ENCODE results near the gene ECHDC3.
"Not testable (repeated sequence)": the region's sequence is repeated elsewhere in the genome, so short reads cannot be mapped to it uniquely, and the experiment has no call there.

Gene ECHDC3

DNA sequence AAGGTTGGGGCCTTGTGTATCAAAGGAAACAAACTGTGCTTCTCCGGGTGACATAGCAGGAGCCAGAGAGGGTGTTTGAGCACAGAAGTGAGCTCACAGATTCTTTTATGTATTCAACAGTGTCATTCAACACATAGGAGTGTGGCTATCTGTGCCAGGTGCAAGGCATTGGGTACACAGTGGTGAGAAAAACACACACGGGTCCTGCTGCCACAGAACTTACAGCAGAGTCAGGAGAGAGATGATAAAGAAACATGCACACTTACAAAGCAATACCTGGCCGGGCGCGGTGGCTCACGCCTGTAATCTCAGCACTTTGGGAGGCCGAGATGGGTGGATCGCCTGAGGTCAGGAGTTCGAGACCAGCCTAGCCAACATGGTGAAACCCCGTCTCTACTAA lies 16.3 kb upstream of the ECHDC3 start:
- TF ChIP-seq POLR2A (IDR thresholded peaks at IDR 0.05; ENCODE audit: low read depth, low read length), result no peak
- FAIRE-seq (no peak), DNase-seq (ENCODE audit: insufficient read length, low spot score) (no peak)

DNA sequence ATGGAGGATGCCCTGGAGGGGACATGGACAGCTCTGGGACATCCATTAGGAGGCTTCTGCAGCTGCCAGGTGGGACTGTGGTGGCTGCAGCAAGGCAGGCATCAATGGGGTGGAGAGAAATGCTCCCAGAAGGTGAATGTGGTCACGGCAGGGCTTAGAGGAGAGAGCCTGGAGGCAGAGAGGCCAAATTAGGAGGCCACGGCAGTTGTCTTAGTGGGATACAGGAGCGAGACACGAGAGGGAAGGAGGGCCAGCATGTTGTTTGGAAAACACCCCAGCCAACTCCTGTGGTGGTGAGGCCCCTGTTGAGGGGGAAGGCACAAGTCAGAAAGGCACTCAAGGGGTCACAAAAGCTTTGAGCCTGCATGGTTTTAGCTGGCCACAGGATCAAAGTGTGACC lies 14.6 kb upstream of the ECHDC3 start:
- no peak for TF ChIP-seq POLR2A (IDR thresholded peaks at IDR 0.05; ENCODE audit: low read depth, low read length)
- no peak for FAIRE-seq
- DNase-seq (ENCODE audit: insufficient read length, low spot score), result no peak

DNA sequence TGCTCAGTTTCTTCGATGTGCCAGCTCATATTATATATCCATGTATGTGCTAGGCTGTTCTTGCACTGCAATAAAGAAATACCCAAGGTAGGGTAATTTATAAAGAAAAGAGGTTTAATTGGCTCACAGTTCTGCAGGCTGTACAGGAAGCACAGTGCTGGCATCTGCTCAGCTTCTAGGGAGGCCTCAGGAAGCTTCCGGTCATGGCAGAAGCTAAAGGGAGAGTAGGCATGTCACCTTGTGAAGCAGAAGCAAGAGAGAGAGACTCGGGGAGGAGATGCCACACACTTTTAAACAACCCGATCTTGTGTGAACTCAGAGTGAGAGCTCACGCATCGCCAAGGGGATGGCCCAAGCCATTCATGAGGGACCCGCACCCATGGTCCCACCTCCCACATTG lies 13.8 kb upstream of the ECHDC3 start:
- FAIRE-seq, result no peak
- TF ChIP-seq POLR2A (IDR thresholded peaks at IDR 0.05; ENCODE audit: low read depth, low read length), result no peak
- no peak for DNase-seq (ENCODE audit: insufficient read length, low spot score)

DNA sequence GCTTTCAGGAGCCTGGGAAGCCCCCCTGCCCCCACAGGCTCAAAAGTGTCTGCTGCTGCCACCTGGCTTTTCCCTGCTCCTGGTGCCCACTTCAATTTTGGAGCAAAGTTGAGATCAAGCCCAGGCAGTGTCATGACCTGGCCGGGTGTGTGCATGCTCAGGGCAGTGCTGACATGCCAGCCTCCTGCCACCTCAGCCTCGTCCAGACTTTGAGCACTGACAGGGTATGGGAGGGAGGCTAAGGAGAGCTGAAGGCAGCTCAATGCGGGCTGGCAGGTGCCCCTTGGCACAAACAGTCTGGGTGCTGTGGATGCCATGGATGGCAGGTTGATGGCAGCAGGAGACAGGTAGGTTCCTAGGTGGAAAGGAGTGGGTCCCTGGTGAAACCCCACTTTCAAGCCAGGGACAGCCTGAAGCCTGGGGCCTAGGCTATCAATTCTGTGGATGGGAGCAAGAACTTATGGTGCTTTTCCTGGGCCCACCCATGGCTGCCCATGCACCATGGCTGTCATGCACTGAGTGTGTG lies 12.3 kb upstream of the ECHDC3 start:
- no peak for TF ChIP-seq POLR2A (IDR thresholded peaks at IDR 0.05; ENCODE audit: low read depth, low read length)
- FAIRE-seq, result no peak
- DNase-seq (ENCODE audit: insufficient read length, low spot score), result no peak

DNA sequence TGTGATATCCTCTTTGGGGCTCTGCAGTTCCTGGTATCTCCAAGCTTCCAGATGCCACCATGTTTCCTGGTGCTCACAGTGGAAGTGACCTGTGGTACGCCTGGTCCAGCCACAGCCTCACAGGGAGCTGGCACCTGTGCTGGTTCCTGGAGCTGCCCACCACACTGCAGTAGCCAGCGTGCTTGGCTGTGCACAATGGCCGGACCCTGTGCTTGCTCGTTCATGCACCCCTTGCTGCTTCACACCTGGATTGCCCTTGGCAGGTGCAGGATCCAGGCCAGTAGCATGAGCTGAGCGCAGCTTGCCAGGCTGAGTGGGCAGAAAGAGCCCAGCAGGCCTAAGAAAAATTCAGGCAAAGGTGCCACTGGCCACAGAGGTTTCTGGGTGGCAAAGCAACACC lies 11.4 kb upstream of the ECHDC3 start:
- no peak for TF ChIP-seq POLR2A (IDR thresholded peaks at IDR 0.05; ENCODE audit: low read depth, low read length)
- DNase-seq (ENCODE audit: insufficient read length, low spot score) (no peak), FAIRE-seq (no peak)

DNA sequence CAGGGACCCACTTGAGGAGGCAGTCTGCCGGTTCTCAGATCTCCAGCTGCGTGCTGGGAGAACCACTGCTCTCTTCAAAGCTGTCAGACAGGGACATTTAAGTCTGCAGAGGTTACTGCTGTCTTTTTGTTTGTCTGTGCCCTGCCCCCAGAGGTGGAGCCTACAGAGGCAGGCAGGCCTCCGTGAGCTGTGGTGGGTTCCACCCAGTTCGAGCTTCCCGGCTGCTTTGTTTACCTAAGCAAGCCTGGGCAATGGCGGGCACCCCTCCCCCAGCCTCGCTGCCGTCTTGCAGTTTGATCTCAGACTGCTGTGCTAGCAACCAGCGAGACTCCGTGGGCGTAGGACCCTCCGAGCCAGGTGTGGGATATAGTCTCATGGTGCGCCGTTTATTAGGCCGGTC lies 5.4 kb upstream of the ECHDC3 start:
- not testable (repeated sequence) for FAIRE-seq; DNase-seq (ENCODE audit: insufficient read length, low spot score)

DNA sequence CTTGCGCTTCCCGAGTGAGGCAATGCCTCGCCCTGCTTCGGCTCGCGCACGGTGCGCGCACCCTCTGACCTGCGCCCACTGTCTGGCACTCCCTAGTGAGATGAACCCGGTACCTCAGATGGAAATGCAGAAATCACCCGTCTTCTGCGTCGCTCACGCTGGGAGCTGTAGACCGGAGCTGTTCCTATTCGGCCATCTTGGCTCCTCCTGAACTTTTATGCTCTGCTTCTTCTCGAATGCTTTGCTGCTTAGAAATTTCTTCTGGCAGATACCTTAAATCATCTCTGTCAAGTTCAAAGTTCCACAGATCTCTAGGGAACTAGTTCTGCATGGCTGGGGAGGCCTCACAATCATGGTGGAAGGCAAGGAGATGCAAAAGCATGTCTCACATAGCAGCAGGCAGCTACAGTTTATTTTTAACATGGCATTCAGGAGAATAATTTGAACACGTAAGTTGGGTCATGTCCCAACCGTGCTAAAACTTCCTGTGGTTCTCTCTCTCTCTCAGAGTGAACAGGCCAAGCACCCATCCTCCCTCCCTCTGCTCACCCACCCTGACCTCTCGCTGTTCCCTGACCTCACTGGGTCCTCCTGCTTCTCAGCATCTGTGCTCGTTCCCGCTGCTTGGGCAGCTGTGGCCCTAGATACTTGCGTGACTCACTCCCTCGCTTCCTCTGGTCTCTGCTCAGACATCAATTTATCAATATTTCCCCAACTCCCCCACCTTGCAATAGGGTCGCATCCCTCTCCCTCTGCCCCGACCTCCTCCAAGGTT lies 4.7 kb upstream of the ECHDC3 start:
- not testable (repeated sequence) for FAIRE-seq; DNase-seq (ENCODE audit: insufficient read length, low spot score)

DNA sequence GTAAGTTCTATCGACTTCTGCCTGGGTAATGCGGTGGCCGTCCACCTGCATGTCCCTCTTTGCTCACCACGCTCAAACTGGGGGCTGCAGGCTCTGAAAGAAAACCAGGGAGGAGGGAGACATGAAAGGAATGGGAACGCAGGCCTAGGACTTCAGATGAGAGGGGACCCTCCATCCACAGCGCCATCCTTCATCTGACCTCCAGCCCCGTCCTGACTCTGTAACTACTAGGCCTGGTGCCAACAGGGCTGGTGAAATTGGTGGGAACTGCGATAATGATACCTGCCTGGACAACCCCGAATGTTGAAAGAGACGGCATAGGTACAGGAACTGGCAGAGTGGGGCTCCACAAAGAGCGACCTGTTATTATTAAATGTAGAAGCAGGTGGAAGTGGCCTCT lies 1.3 kb upstream of the ECHDC3 start:
- TF ChIP-seq POLR2A (IDR thresholded peaks at IDR 0.05; ENCODE audit: low read depth, low read length), result no peak

DNA sequence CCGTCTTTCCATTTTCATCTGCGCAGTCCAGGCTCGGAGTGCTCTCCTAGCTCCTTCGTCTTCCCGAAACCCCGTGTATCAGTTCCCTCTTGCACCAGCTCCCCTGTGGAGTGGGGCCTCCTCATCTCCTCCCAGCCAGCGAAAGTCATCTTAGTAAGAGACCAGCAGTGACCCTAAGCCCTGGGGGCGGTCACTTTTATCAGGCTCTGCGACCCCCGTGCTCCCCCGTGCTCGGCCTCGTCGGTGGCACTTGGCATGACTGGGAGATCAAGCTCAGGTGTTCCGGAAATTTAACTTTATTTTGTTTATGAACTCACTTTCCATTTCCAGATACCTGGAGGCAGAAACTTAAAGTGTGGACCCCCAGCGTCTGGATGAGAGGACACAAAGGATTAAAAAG lies 574 bp upstream of the ECHDC3 start:
- FAIRE-seq, result no peak
- TF ChIP-seq POLR2A (IDR thresholded peaks at IDR 0.05; ENCODE audit: low read depth, low read length), result no peak
- DNase-seq (ENCODE audit: insufficient read length, low spot score), result no peak

More for the DNA sequence above, 1.3 kb upstream of the ECHDC3 start:
- DNase-seq (ENCODE audit: insufficient read length, low spot score) (no peak), FAIRE-seq (no peak)

DNA sequence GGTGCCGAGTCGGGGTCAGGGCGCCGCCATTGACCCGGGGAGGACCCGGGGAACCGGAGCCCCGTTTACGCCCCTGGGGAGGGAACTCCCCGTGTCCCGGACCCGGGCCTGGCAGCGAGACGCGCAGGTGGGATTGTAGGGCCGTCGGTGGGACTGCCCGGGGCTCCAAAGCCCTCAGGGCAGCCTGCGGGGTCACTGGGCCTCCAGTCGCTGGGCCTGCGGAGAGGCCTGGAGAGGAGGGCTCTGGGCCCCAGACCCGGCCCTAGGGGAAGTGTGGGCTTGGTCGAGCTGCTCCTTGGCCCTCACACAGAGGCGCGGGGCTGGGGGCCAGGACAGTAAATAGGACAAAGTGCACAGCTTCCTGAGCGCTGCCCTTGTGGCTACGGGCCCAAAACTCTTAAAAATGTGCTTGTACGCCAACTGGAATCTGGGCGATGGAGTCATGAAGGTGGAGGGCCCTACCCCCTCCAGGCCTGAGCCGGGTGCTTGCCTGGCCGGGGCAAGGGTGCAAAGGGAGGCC lies 657 bp downstream of the ECHDC3 start:
- no peak for FAIRE-seq
- no peak for TF ChIP-seq POLR2A (IDR thresholded peaks at IDR 0.05; ENCODE audit: low read depth, low read length)
- DNase-seq (ENCODE audit: insufficient read length, low spot score), result no peak

DNA sequence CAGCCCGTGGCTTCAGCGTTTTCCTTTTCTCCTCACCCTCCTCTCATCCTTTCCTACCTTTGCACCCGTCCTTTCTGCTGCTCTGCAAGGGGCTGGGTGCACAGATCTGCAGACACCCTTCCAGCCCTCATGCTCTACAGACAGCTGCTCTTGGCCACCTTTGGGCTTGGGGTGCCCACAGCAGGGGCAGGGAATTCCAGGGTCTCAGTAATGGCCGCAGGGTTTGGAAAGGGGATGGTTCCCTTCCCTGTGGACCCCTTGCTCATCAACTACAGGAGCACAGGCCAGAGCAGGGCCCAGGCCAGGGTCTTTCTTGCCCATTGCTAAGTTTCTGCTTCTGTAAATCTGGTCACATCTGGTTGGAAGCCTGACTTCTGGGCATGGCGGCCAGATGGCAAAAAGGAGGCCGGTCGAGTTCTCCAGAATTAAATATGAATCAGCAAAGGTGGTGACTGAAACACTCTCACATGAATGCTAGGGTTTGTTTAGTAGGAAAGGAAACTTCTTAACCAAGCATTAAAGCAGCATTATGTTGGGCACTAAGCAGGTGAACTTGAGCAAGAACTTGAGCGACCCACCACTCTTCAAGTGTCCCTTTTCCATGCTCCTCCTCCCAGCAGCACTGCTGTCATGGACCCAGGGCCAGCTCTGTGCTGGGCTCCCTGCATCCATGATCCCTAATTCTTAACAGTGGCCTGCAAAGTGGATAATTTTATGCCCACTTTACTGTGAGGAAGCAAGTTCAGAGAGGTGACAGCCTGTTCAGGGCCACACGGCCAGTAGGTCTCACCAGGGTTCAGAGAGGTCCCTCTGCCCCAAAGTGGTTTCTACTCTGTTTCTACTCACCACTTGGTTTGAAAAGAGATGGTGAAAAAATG lies 1.5 kb downstream of the ECHDC3 start:
- DNase-seq (ENCODE audit: insufficient read length, low spot score) (no peak), FAIRE-seq (no peak)
- TF ChIP-seq POLR2A (IDR thresholded peaks at IDR 0.05; ENCODE audit: low read depth, low read length), result no peak

DNA sequence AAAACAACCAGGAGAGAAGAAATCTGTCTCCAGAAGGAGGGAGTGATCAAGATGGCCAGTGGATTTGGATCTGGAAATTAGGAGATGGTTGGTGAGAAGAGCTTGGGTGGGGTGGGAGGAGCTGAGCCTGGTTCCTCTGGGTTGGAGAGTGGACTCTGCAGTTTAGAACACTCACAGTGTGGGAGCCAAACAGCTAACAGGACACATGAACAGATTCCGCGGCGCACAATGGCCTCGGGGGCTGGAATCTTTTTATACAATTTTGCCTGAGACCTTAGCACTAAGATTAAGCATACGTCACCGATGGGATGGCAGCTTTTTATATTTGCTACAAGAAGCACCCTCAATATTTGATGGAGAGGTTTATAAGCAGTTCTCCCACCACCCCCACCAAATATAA lies 2.9 kb downstream of the ECHDC3 start:
- DNase-seq (ENCODE audit: insufficient read length, low spot score), result no peak
- TF ChIP-seq POLR2A (IDR thresholded peaks at IDR 0.05; ENCODE audit: low read depth, low read length), result no peak
- no peak for FAIRE-seq

DNA sequence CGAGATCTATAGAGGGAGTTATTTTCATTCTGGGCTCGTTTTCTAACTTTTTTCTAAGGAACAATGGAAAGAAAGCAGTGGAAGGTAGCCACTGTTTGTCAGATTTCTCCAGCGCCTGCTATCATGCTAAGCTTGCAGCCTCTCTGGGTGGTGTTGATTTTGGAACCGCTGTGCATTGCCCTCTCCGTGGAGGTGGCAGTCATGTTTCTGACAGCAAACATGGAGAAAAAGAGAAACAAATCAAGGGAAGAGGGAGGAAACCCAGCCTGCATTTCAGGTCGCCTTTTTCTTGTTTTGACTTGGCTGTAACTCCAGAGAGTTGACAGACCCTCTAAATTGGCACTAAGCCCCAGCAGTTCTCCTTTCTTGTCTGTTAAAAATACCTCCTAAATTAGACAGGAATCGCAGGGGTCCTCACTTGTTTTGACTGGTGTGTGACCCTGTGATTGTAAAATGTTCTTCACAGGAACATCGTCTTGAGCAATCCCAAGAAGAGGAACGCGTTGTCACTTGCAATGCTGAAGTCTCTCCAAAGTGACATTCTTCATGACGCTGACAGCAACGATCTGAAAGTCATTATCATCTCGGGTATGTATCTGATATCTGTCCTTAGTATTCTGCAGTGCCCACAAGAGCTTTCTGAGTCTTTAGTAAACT lies 4.8 kb downstream of the ECHDC3 start:
- FAIRE-seq (no peak), DNase-seq (ENCODE audit: insufficient read length, low spot score) (no peak)
- TF ChIP-seq POLR2A (IDR thresholded peaks at IDR 0.05; ENCODE audit: low read depth, low read length), result no peak

DNA sequence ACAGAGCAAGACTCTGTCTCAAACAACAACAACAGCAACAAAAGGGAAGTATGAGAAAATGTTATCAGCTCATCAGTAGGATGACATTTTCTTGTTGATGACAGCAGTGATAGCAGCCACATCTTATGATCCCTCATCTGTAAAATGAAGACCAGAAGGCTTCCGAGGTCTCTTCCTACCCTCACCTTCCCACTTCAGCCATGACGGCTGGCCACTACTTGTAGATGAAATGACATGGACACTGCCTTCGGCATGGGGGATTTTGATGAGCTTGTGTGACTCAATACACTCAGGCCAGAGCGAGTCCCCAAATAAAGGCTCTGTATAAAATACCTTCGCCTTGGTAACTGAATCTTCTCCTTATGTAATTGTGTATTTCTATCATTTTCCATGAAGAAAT lies 6.7 kb downstream of the ECHDC3 start:
- no peak for TF ChIP-seq POLR2A (IDR thresholded peaks at IDR 0.05; ENCODE audit: low read depth, low read length)
- FAIRE-seq (no peak), DNase-seq (ENCODE audit: insufficient read length, low spot score) (no peak)

Measured in H54 (cell line).